ENCODE results near the gene TREX2.

DNA sequence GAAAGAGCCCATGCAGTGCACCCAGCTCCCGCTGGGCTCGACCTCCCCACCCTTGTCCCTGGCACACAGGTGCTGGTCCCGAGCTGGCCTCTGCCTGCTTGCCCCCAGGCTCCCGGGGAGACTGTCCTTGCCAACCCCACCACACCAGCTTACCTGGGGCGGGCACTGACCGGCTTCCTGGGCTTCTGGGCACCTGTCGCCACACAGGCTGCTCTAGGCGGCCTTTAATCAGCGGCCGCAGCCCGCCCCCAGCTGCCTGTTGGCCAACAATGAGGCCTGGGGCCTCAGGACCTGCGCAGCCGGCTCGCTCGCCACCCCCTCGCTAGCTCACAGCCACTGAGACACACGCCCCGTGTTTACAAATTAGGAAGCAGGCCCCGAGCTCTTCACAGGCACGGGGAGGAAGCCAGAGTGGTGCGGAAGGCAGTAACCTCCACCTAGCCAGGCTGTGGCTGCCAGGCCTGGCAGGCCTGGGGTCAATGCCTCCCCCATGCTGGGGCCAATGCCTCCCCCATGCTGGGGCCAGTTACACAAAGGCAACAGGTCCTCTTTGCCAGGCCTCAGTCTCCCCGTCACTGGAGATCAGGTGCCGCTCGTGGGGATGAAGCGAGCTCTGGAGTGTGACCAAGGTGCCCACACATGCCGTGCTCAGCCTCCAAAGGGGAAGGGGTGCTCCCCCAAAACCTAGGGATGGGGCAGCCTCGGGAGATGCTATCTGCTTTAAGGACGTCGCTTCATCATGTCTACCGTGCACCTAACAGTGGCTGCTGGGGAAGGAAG is at the start of gene TREX2:
- TF ChIP-seq POLR2A (IDR thresholded peaks at IDR 0.05; ENCODE audit: extremely low read depth, insufficient read length): no peak
- TF ChIP-seq, protein P1, sequence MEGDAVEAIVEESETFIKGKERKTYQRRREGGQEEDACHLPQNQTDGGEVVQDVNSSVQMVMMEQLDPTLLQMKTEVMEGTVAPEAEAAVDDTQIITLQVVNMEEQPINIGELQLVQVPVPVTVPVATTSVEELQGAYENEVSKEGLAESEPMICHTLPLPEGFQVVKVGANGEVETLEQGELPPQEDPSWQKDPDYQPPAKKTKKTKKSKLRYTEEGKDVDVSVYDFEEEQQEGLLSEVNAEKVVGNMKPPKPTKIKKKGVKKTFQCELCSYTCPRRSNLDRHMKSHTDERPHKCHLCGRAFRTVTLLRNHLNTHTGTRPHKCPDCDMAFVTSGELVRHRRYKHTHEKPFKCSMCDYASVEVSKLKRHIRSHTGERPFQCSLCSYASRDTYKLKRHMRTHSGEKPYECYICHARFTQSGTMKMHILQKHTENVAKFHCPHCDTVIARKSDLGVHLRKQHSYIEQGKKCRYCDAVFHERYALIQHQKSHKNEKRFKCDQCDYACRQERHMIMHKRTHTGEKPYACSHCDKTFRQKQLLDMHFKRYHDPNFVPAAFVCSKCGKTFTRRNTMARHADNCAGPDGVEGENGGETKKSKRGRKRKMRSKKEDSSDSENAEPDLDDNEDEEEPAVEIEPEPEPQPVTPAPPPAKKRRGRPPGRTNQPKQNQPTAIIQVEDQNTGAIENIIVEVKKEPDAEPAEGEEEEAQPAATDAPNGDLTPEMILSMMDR (IDR thresholded peaks at IDR 0.05; ENCODE audit: low read depth, low read length): no peak
